Vagina (tissue), 2 donors: Measurements from ENCODE around the gene ZNF195.
"Not testable (repeated sequence)": the region's sequence is repeated elsewhere in the genome, so short reads cannot be mapped to it uniquely, and the experiment has no call there.

Source experiments
- CTCF ChIP-seq, 3 experiments: fragments of 450-650 bp in 2 of 3; fragments of 200-600 bp in 1 of 3; sonication (generic) in 1 of 3; IDR thresholded peaks; one replicate each; pipeline ENCODE4 v1.5.1; 2017 to 2019; ENCODE audit warnings: antibody characterized with exemption in 3 of 3, mild to moderate bottlenecking in 2 of 3, moderate library complexity in 2 of 3
- POLR2A ChIP-seq, 2 donors: fragments of 450-650 bp; IDR thresholded peaks; one replicate each; pipeline ENCODE4 v1.6.1; 2017; ENCODE audit warnings: antibody characterized with exemption in 2 of 2, mild to moderate bottlenecking in 2 of 2, moderate library complexity in 2 of 2
- POLR2AphosphoS5 ChIP-seq, 2 donors: sonication (generic); formaldehyde crosslinking; IDR thresholded peaks; one replicate each; pipeline ENCODE4 v1.9.0; 2017; ENCODE audit warnings: antibody characterized with exemption in 2 of 2, mild to moderate bottlenecking in 2 of 2, low read depth in 1 of 2; ENCODE audit not compliant: insufficient read depth in 1 of 2

DNA sequence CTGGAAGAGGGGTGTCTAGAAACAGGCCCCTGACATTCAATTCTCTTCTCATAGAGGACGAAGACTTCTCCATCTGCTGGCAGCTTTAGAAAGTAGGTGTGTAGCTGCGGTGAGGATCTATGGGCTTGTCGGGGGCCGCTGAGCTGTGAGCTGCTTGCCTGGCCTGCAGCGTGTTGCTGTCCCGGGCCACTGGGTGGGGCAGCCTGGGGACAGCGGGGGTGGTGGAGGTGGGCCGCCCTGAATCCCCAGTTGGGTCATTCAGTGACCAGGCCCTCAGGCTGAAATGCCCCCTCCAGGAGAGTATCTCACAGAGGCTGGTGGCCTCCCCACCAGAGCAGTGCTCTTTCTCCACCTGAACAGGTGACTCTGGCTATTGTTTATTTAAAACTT, 23.9 kb upstream of the ZNF195 start:
- TF ChIP-seq POLR2A (IDR thresholded peaks at IDR 0.05); CTCF (IDR thresholded peaks at IDR 0.05); POLR2AphosphoS5 (IDR thresholded peaks at IDR 0.05; ENCODE audit: insufficient read depth in 1 of 2, low read depth in 1 of 2): not testable (repeated sequence)
